K562 (cell line): ENCODE measurements around the gene STAB1. TPM values are rescaled to one million over a fixed set of nuclear protein-coding genes. Genes with fewer than 3 reads are reported as not detected.
A peak's percentile ranks its signal among the peaks of the same experiment; 100 is the strongest.

Source experiments
- CBFB ChIP-seq: sonication (generic); formaldehyde crosslinking; IDR thresholded peaks from 2 replicates; pipeline ENCODE4 v1.4.0; 2020; ENCODE audit warnings: mild to moderate bottlenecking, missing genetic modification reagents
- CBX5 ChIP-seq: IDR thresholded peaks from 2 replicates; pipeline ENCODE4 v1.6.1; 2014; ENCODE audit warnings: low read depth, borderline replicate concordance
- E2F4 ChIP-seq: sonication (generic); formaldehyde crosslinking; IDR thresholded peaks from 2 replicates; pipeline ENCODE4 v1.8.0; 2022; ENCODE audit warnings: mild to moderate bottlenecking, low read depth, missing genetic modification reagents
- ESRRA ChIP-seq: fragments of 450-650 bp; IDR thresholded peaks from 2 replicates; pipeline ENCODE4 v1.6.1; 2014; ENCODE audit warnings: low read depth, mild to moderate bottlenecking, moderate library complexity, borderline replicate concordance
- HCFC1 ChIP-seq: IDR thresholded peaks from 2 replicates; pipeline ENCODE4 v1.6.1; 2012; ENCODE audit warnings: low read depth, low read length, improper control_type of control experiment
- KLF6 ChIP-seq: fragments of 250-450 bp; sonication (Bioruptor Pico); IDR thresholded peaks from 2 replicates; pipeline ENCODE4 v1.4.0; 2020; ENCODE audit warnings: mild to moderate bottlenecking, moderate library complexity, borderline replicate concordance
- LARP7 ChIP-seq: fragments of 450-650 bp; IDR thresholded peaks from 2 replicates; pipeline ENCODE4 v1.6.1; 2016
- MAZ ChIP-seq, 2 experiments: fragments of 450-650 bp in 1 of 2; sonication (generic) in 1 of 2; formaldehyde crosslinking; IDR thresholded peaks in 1 of 2; conservative IDR thresholded peaks in 1 of 2; 2 replicates each; pipeline versions ENCODE4 v1.4.0 to v1.5.0; 2020; ENCODE audit warnings: mild to moderate bottlenecking in 1 of 2, missing genetic modification reagents in 1 of 2
- PHF8 ChIP-seq: fragments of 200-600 bp; sonication (generic); IDR thresholded peaks from 2 replicates; pipeline ENCODE4 v1.6.1; 2012; ENCODE audit warnings: mixed run types, mild to moderate bottlenecking, inconsistent platforms, low read length, moderate library complexity, borderline replicate concordance
- PKNOX1 ChIP-seq: fragments of 450-650 bp; IDR thresholded peaks from 2 replicates; pipeline ENCODE4 v1.6.1; 2016
- RAD51 ChIP-seq: fragments of 450-650 bp; IDR thresholded peaks from 2 replicates; pipeline ENCODE4 v1.7.1; 2016; ENCODE audit warnings: low read depth, mild to moderate bottlenecking, borderline replicate concordance
- RFX5 ChIP-seq: IDR thresholded peaks from 2 replicates; pipeline ENCODE4 v1.6.1; 2011; ENCODE audit warnings: low read depth, mild to moderate bottlenecking, improper control_type of control experiment, low read length
- TCF7L2 ChIP-seq: fragments of 150-350 bp; IDR thresholded peaks from 2 replicates; pipeline ENCODE4 v1.6.1; 2016; ENCODE audit warnings: low read depth, mild to moderate bottlenecking, low read length, moderate library complexity
- TOE1 ChIP-seq, 2 experiments: fragments of 450-650 bp in 1 of 2; sonication (generic) in 1 of 2; formaldehyde crosslinking in 1 of 2; IDR thresholded peaks; 2 replicates each; pipeline versions ENCODE4 v1.7.1 to v1.8.0; 2016 to 2022; ENCODE audit warnings: borderline replicate concordance in 2 of 2, mild to moderate bottlenecking in 2 of 2, antibody characterized with exemption in 1 of 2, inconsistent platforms in 1 of 2, low read depth in 1 of 2, missing genetic modification reagents in 1 of 2, moderate library complexity in 1 of 2
- ZNF316 ChIP-seq: fragments of 450-650 bp; IDR thresholded peaks from 2 replicates; pipeline ENCODE4 v1.6.1; 2016
- ZNF780A ChIP-seq: fragments of 250-450 bp; sonication (Bioruptor Pico); IDR thresholded peaks from 2 replicates; pipeline ENCODE4 v1.5.0; 2021; ENCODE audit warnings: mild to moderate bottlenecking
- polyA plus RNA-seq, 8 experiments: library from polyadenylated mRNA; depleted of rRNA in 4 of 8; stranded (reverse) in 5 of 8; unstranded in 3 of 8; fragments of >200 nt; fragmentation: Nextera tagmentation in 2 of 8; fragmentation: Illumina TruSeq in 1 of 8; extraction: Ambion mirVana in 2 of 8; extraction: Trizol in 1 of 8; gene quantifications; 2 replicates each; pipeline versions ENCODE4 v1.2.1 to v1.2.3, GENCODE V29; 2011 to 2014; ENCODE audit warnings: inconsistent platforms in 1 of 8, missing spikeins in 1 of 8
- total RNA-seq, 7 experiments: library from RNA; depleted of rRNA in 6 of 7; stranded (reverse); fragments of >200 nt in 6 of 7; fragmentation: Illumina TruSeq in 2 of 7; extraction: Trizol in 2 of 7; gene quantifications; 2 replicates each; pipeline versions ENCODE4 v1.2.1 to v1.2.3, GENCODE V29; 2011 to 2021; ENCODE audit warnings: low replicate concordance in 1 of 7
- TF ChIP-seq, protein P1 (sequence below): fragments of 450-650 bp; IDR thresholded peaks from 2 replicates; pipeline ENCODE4 v1.6.1; 2016; ENCODE audit warnings: borderline replicate concordance
- TF ChIP-seq, protein P2 (sequence below), 2 experiments: fragments of 450-650 bp; conservative IDR thresholded peaks; 2 replicates each; pipeline ENCODE4 v1.6.1; 2017; ENCODE audit warnings: mild to moderate bottlenecking in 2 of 2, moderate library complexity in 2 of 2
- TF ChIP-seq, protein P3 (sequence below): sonication (generic); formaldehyde crosslinking; IDR thresholded peaks from 2 replicates; pipeline ENCODE4 v1.8.0; 2022; ENCODE audit warnings: missing genetic modification reagents, mild to moderate bottlenecking, borderline replicate concordance

The STAB1 gene
- total and polyA plus RNA-seq, 9 of the 15 experiments (the other 6 are each of a cell fraction or from before 2014, with no cell fraction given) = 0.20 to 3.9 (median 1.2) TPM

- TF ChIP-seq, protein P1, sequence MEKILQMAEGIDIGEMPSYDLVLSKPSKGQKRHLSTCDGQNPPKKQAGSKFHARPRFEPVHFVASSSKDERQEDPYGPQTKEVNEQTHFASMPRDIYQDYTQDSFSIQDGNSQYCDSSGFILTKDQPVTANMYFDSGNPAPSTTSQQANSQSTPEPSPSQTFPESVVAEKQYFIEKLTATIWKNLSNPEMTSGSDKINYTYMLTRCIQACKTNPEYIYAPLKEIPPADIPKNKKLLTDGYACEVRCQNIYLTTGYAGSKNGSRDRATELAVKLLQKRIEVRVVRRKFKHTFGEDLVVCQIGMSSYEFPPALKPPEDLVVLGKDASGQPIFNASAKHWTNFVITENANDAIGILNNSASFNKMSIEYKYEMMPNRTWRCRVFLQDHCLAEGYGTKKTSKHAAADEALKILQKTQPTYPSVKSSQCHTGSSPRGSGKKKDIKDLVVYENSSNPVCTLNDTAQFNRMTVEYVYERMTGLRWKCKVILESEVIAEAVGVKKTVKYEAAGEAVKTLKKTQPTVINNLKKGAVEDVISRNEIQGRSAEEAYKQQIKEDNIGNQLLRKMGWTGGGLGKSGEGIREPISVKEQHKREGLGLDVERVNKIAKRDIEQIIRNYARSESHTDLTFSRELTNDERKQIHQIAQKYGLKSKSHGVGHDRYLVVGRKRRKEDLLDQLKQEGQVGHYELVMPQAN = 0 out of 2 replicates have a peak, but pooled peaks have one; percentile 26
- TF ChIP-seq TOE1 (IDR thresholded peaks at IDR 0.05; ENCODE audit: borderline replicate concordance) = no peak
- no peak for TF ChIP-seq TOE1 (CRISPR knock-in tag; IDR thresholded peaks at IDR 0.05; ENCODE audit: borderline replicate concordance, low read depth)
- TF ChIP-seq, protein P2, sequence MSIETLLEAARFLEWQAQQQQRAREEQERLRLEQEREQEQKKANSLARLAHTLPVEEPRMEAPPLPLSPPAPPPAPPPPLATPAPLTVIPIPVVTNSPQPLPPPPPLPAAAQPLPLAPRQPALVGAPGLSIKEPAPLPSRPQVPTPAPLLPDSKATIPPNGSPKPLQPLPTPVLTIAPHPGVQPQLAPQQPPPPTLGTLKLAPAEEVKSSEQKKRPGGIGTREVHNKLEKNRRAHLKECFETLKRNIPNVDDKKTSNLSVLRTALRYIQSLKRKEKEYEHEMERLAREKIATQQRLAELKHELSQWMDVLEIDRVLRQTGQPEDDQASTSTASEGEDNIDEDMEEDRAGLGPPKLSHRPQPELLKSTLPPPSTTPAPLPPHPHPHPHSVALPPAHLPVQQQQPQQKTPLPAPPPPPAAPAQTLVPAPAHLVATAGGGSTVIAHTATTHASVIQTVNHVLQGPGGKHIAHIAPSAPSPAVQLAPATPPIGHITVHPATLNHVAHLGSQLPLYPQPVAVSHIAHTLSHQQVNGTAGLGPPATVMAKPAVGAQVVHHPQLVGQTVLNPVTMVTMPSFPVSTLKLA (conservative IDR thresholded peaks at IDR 0.05) = peak; percentile 54 to 57
- peak; percentile 45 to 68; a peak in 2 of 4 replicates for TF ChIP-seq MAZ (CRISPR knock-in tag; conservative IDR thresholded peaks at IDR 0.05 in 1 of 2, IDR thresholded peaks at IDR 0.05 in 1 of 2)
- no peak for TF ChIP-seq RFX5
- TF ChIP-seq TCF7L2 = no peak
- no peak for TF ChIP-seq KLF6 (CRISPR knock-in tag)
- no peak for TF ChIP-seq ESRRA
- TF ChIP-seq LARP7 = no peak
- TF ChIP-seq E2F4 (CRISPR knock-in tag) = 0 out of 2 replicates have a peak, but pooled peaks have one; percentile 17
- no peak for TF ChIP-seq CBFB (CRISPR knock-in tag)
- TF ChIP-seq ZNF780A = no peak
- no peak for TF ChIP-seq CBX5
- peak; percentile 24; the same call in 1 of the 2 replicates for TF ChIP-seq HCFC1
- peak; percentile 97 for TF ChIP-seq PKNOX1
- peak; percentile 84; the same call in 1 of the 2 replicates for TF ChIP-seq PHF8
- TF ChIP-seq, protein P3, sequence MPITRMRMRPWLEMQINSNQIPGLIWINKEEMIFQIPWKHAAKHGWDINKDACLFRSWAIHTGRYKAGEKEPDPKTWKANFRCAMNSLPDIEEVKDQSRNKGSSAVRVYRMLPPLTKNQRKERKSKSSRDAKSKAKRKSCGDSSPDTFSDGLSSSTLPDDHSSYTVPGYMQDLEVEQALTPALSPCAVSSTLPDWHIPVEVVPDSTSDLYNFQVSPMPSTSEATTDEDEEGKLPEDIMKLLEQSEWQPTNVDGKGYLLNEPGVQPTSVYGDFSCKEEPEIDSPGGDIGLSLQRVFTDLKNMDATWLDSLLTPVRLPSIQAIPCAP (CRISPR knock-in tag) = no peak
- TF ChIP-seq RAD51 = peak; percentile 32; the same call in 1 of the 2 replicates
- TF ChIP-seq ZNF316 = no peak
These were observed 39.6 kb upstream of the STAB1 start, which contains the start of gene NISCH (continued) for GRCh38 chr3:52455283-52456168.
